OCI-LY7 (cell line): ENCODE measurements around the gene C1GALT1.
"Not testable (repeated sequence)": the region's sequence is repeated elsewhere in the genome, so short reads cannot be mapped to it uniquely, and the experiment has no call there.

Source experiments
- CTCF ChIP-seq: fragments of 200-600 bp; sonication (generic); conservative IDR thresholded peaks from 2 replicates; pipeline ENCODE4 v1.5.1; 2014; ENCODE audit warnings: mild to moderate bottlenecking, antibody characterized with exemption, low read length, moderate library complexity, mixed read lengths
- EZH2phosphoT487 ChIP-seq: fragments of 200-600 bp; sonication (generic); IDR thresholded peaks from 2 replicates; pipeline ENCODE4 v1.6.1; 2018; ENCODE audit warnings: low read depth, borderline replicate concordance, mild to moderate bottlenecking, mixed run types, antibody characterized with exemption, low read length, moderate library complexity, mixed read lengths

DNA sequence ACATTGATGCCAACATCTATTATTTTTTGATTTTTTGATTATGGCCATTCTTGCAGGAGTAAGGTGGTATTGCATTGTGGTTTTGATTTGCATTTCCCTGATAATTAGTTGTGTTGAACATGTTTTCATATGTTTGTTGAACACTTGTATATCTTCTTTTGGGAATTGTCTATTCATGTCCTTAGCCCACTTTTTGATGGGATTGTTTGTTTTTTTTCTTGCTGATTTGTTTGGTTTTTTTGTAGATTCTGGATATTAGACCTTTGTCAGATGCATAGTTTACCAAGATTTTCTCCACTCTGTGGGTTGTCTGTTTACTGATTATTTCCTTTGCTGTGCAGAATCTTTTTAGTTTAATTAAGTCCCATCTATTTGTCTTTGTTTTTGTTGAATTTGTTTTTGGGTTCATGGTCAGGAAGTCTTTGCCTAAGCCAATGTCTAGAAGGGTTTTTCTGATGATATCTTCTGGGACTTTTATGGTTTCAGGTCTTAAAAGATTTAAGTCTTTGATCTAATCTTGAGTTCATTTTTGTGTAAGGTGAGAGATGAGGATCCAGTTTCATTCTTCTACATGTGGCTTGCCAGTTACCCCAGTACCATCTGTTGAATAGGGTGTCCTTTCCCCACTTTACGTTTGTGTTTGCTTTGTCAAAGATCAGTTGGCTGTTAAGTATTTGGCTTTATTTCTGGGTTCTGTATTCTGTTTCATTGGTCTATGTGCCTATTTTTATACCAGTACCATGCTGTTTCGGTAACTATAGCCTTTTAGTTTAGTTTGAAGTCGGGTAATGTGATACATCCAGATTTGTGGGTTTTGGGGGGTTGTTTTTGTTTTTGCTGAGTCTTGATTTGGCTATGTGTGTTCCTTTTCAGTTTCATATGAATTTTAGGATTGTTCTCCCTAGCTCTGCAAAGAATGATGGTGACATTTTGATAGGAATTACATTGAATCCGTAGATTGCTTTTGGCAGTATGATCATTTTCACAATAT is 10.7 kb downstream of the C1GALT1 start:
- not testable (repeated sequence) for TF ChIP-seq CTCF, EZH2phosphoT487
